ENCODE results near the gene PLA1A. TPM values are rescaled to one million over a fixed set of nuclear protein-coding genes. Genes with fewer than 3 reads are reported as not detected.

The PLA1A gene
- total RNA-seq, 2 donors from 2014 or later: 0.58 to 1.3 TPM

DNA sequence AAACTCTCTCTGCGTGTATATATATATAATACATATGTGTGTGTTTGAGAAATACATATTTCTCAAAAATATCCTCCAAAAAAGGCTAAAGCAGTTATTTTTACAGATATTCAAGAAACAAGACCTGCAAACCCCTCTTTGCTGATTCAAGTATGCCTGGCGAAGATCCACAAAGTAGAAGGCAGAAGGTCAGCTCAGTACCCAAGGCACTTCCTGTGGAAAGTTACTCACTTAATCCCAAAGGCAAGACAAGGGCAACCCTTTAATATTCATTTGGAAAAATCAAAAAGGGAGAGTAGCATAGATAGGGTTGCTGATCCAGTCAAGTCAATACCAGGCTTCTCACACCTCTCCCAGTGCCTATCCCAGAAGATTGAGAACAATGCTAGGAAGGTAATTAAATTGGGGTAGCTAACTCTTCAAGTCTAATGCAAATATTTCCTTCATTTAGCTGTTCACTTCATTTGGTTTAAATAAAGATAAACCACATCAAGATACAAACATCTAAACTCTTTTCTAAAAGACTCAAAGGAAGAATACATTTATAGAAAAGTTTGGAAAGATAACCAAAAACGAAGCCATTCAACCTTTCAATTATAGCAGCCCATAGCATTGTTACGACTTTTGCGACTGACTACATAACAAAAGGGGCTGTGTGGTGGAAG lies 72.4 kb downstream of the PLA1A start:
- no peak for DNase-seq
- H3K27me3 ChIP-seq: no peaks in the 10 kb centered on the region
- intact Hi-C loops (cut with DNase I): loop anchor here (10.0 kb wide), 1 partner anchor 205 kb away; the partner anchor contains the start of genes POGLUT1 and TMEM39A
- peaks cover 4% of the 10 kb centered on the region for H3K36me3 ChIP-seq
- no peaks in the 10 kb centered on the region for H3K4me1 ChIP-seq
- H3K9me3 ChIP-seq: no peaks in the 10 kb centered on the region
- H3K9ac ChIP-seq (ENCODE audit: low read depth in 2 of 2, low read length in 2 of 2): no peak overlapping the region
- no peak overlapping the region for H3K4me3 ChIP-seq
- no peak overlapping the region for H3K27ac ChIP-seq
- TF ChIP-seq, protein P1, sequence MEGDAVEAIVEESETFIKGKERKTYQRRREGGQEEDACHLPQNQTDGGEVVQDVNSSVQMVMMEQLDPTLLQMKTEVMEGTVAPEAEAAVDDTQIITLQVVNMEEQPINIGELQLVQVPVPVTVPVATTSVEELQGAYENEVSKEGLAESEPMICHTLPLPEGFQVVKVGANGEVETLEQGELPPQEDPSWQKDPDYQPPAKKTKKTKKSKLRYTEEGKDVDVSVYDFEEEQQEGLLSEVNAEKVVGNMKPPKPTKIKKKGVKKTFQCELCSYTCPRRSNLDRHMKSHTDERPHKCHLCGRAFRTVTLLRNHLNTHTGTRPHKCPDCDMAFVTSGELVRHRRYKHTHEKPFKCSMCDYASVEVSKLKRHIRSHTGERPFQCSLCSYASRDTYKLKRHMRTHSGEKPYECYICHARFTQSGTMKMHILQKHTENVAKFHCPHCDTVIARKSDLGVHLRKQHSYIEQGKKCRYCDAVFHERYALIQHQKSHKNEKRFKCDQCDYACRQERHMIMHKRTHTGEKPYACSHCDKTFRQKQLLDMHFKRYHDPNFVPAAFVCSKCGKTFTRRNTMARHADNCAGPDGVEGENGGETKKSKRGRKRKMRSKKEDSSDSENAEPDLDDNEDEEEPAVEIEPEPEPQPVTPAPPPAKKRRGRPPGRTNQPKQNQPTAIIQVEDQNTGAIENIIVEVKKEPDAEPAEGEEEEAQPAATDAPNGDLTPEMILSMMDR (IDR thresholded peaks at IDR 0.05): no peak

DNA sequence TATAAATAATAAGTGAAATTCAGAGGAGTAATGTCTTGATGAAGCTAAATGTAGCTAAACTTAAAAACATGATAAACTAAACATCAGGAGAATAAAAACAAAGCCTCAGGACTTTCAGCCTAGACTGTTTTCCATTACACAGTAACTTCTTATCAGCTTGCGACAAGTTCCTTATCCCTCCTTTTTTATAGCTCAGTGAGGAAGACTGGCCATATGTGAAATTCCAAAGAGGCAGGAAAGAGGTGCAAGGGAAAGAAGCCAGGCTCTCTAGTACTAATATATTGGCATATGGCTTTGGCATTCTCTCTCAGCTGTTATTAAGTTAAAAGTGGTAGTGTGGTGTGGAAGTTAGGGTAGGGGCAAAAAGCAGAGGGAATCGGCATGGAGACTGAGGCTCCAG lies 75.1 kb downstream of the PLA1A start:
- TF ChIP-seq, protein P1 (IDR thresholded peaks at IDR 0.05): no peak
- Histone ChIP-seq H3K27me3 (no peaks in the 10 kb centered on the region), H3K27ac (no peak overlapping the region), H3K4me1 (peaks cover 9% of the 10 kb centered on the region), H3K36me3 (peaks cover 4% of the 10 kb centered on the region), H3K4me3 (no peak overlapping the region), H3K9ac (ENCODE audit: low read depth in 2 of 2, low read length in 2 of 2) (no peak overlapping the region), H3K9me3 (no peaks in the 10 kb centered on the region)
- no peak for DNase-seq
- intact Hi-C loops (cut with DNase I): loop anchor here (10.0 kb wide), 1 partner anchor 208 kb away; the partner anchor contains the start of genes POGLUT1 and TMEM39A

DNA sequence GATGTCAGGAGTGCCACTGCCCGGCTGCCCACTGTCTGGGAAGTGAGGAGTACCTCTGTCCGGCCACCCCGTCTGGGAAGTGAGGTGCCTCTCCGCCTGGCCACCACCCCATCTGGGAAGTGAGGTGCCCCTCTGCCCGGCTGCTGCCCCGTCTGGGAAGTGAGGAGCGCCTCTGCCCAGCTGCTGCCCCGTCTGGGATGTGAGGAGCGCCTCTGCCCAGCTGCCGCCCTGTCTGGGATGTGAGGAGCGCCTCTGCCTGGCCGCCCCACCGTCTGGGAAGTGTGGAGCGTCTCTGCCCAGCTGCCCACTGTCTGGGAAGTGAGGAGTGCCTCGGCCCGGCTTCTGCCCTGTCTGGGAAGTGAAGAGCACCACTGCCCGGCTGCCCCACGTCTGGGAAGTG lies 76.2 kb downstream of the PLA1A start:
- no peak overlapping the region for H3K9ac ChIP-seq (ENCODE audit: low read depth in 2 of 2, low read length in 2 of 2)
- TF ChIP-seq, protein P1 (IDR thresholded peaks at IDR 0.05): no peak
- DNase-seq: no peak
- peaks cover 1% of the 10 kb centered on the region for H3K36me3 ChIP-seq
- no peaks in the 10 kb centered on the region for H3K27me3 ChIP-seq
- H3K27ac ChIP-seq: no peak overlapping the region
- no peaks in the 10 kb centered on the region for H3K9me3 ChIP-seq
- peaks cover 9% of the 10 kb centered on the region for H3K4me1 ChIP-seq
- H3K4me3 ChIP-seq: no peak overlapping the region
- intact Hi-C loops (cut with DNase I): loop anchor here (10.0 kb wide), 1 partner anchor 209 kb away; the partner anchor contains the start of genes POGLUT1 and TMEM39A

DNA sequence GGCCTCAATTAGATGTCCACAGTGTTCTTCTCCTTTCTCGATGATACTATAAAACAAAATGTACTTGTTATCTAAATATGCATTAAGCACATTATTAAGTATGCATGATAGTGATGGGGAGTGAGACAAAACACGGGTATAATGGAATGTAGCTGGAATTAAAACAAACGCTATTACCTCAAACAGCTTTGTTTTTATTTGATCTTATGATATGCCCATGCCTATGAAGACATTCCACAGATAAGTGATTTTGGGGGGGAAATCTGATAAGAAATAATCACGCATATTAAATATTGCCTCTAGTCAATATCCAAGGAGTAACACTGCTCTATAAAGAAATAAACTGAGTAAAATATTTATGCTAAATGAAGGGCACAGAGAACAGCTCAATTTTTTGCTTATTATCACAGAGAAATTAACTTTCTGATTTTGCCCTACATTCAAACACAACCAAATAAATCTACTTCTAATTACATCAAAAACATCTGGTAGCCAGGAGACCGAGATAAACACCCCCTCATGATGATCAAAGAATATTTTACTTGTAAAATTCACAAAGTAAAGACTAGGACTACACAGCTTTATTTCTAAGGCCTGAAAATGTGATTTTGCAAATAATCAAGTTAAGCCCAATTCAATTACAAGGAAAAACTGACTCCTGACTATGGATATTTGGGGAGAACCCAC lies 77.6 kb downstream of the PLA1A start:
- TF ChIP-seq, protein P1 (IDR thresholded peaks at IDR 0.05): no peak
- intact Hi-C loops (cut with DNase I): loop anchor here (10.0 kb wide), 1 partner anchor 211 kb away; the partner anchor contains the start of genes POGLUT1 and TMEM39A
- Histone ChIP-seq H3K36me3 (no peaks in the 10 kb centered on the region), H3K9me3 (no peaks in the 10 kb centered on the region), H3K27me3 (no peaks in the 10 kb centered on the region), H3K27ac (peak overlapping the region; percentile 91), H3K4me1 (peaks cover 9% of the 10 kb centered on the region), H3K4me3 (no peak overlapping the region), H3K9ac (ENCODE audit: low read depth in 2 of 2, low read length in 2 of 2) (no peak overlapping the region)
- no peak for DNase-seq

DNA sequence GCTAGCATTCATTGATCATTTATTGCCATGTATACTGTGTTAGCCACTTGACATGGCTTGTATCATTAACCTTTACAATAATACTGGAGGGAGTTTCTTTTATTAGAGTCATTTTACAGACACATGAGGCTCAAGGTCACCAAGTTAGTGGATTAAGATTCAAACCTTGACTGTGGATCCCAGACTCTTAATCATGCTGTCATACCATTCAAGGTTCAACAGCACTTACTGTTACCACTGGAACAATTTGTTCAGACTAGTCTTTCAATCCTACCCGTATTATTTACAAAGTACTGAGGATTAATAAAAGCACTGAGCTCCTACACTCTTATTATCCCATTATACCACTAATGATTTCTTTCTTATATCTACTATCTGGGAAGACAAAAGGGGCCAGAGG lies 78.3 kb downstream of the PLA1A start:
- H3K9ac ChIP-seq (ENCODE audit: low read depth in 2 of 2, low read length in 2 of 2): peak overlapping the region in 1 of 2 donors; percentile 43
- TF ChIP-seq, protein P1 (IDR thresholded peaks at IDR 0.05): no peak
- H3K27ac ChIP-seq: peak overlapping the region; percentile 91
- no peaks in the 10 kb centered on the region for H3K36me3 ChIP-seq
- no peaks in the 10 kb centered on the region for H3K9me3 ChIP-seq
- intact Hi-C loops (cut with DNase I): loop anchor here (10.0 kb wide), 1 partner anchor 211 kb away; the partner anchor contains the start of genes POGLUT1 and TMEM39A
- peaks cover 9% of the 10 kb centered on the region for H3K4me1 ChIP-seq
- no peak overlapping the region for H3K4me3 ChIP-seq
- no peaks in the 10 kb centered on the region for H3K27me3 ChIP-seq
- no peak for DNase-seq

Measured in colonic mucosa (tissue), 4 donors.